Liver (tissue), 2 donors: ENCODE results near the gene MAPKAP1.

Source experiments
- YY1 ChIP-seq: IDR thresholded peaks from 2 replicates; pipeline ENCODE4 v1.6.1; 2016; ENCODE audit warnings: antibody characterized with exemption, mild to moderate bottlenecking
- TF ChIP-seq, protein P1 (sequence below): fragments of 150-350 bp; IDR thresholded peaks from 2 replicates; pipeline ENCODE4 v1.5.1; 2017; ENCODE audit warnings: improper control_type of control experiment, low read depth, low read length; ENCODE audit not compliant: missing input control
- TF ChIP-seq, protein P2 (sequence below): IDR thresholded peaks from 2 replicates; pipeline ENCODE4 v1.6.1; 2016; ENCODE audit warnings: antibody characterized with exemption
- donor health status: healthy.

DNA sequence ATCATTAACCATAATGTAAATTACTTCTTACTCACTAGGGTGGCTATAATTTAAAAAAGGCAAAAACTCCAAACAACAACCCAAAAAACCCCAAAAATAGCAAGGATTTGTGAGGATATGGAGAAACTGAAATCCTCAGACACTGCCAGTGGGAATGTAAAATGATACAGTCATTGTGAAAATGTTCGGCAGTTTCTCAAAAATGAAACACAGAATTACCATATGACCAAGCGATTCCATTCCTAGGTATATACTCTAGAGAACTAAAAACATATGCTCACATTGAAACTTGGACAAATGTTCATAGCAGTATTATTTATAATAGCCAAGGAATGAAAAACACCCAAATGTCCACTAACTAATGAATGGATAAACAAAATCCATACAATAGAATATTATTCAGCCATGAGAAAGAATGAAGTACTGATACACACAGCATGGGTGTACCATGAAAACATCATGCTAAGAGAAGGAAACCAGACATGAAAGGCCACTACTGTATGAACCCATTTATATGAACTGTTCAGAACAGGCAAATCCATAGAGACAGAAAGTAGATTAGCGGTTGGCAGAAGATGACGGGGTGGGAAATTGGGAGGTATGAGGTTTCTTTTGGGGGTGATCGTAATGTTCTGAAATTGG is 119.1 kb downstream of the MAPKAP1 start:
- TF ChIP-seq, protein P1, sequence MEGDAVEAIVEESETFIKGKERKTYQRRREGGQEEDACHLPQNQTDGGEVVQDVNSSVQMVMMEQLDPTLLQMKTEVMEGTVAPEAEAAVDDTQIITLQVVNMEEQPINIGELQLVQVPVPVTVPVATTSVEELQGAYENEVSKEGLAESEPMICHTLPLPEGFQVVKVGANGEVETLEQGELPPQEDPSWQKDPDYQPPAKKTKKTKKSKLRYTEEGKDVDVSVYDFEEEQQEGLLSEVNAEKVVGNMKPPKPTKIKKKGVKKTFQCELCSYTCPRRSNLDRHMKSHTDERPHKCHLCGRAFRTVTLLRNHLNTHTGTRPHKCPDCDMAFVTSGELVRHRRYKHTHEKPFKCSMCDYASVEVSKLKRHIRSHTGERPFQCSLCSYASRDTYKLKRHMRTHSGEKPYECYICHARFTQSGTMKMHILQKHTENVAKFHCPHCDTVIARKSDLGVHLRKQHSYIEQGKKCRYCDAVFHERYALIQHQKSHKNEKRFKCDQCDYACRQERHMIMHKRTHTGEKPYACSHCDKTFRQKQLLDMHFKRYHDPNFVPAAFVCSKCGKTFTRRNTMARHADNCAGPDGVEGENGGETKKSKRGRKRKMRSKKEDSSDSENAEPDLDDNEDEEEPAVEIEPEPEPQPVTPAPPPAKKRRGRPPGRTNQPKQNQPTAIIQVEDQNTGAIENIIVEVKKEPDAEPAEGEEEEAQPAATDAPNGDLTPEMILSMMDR, result no peak
- TF ChIP-seq YY1, result no peak
- TF ChIP-seq, protein P2, sequence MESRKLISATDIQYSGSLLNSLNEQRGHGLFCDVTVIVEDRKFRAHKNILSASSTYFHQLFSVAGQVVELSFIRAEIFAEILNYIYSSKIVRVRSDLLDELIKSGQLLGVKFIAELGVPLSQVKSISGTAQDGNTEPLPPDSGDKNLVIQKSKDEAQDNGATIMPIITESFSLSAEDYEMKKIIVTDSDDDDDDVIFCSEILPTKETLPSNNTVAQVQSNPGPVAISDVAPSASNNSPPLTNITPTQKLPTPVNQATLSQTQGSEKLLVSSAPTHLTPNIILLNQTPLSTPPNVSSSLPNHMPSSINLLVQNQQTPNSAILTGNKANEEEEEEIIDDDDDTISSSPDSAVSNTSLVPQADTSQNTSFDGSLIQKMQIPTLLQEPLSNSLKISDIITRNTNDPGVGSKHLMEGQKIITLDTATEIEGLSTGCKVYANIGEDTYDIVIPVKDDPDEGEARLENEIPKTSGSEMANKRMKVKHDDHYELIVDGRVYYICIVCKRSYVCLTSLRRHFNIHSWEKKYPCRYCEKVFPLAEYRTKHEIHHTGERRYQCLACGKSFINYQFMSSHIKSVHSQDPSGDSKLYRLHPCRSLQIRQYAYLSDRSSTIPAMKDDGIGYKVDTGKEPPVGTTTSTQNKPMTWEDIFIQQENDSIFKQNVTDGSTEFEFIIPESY, result no peak
